Neural progenitor cell (in vitro differentiated cells): Measurements from ENCODE around the gene HDLBP. TPM values are rescaled to one million over a fixed set of nuclear protein-coding genes. Genes with fewer than 3 reads are reported as not detected.

Experiments
- DNase-seq: peaks from one replicate; pipeline ENCODE4 v3.0.0-alpha.2; 2016; ENCODE audit warnings: low spot score
- H2AFZ ChIP-seq: fragments of 200-600 bp; sonication (generic); replicated peaks from 2 replicates; pipeline ENCODE4 v1.6.1; 2016; ENCODE audit warnings: antibody characterized with exemption
- H3F3A ChIP-seq: fragments of 200-600 bp; sonication (generic); 2 replicates; pipeline ENCODE4 v1.6.1; 2016; ENCODE audit warnings: antibody characterized with exemption, low read depth
- H3K27ac ChIP-seq: fragments of 200-600 bp; sonication (generic); 2 replicates; pipeline ENCODE4 v1.5.1; 2016; ENCODE audit warnings: mild to moderate bottlenecking
- H3K27me3 ChIP-seq: fragments of 200-600 bp; sonication (generic); 2 replicates; pipeline ENCODE4 v1.6.1; 2016; ENCODE audit warnings: mild to moderate bottlenecking, moderate library complexity
- H3K36me3 ChIP-seq: fragments of 200-600 bp; sonication (generic); 2 replicates; pipeline ENCODE4 v1.5.1; 2016
- H3K4me1 ChIP-seq: fragments of 200-600 bp; sonication (generic); 2 replicates; pipeline ENCODE4 v1.6.1; 2016; ENCODE audit warnings: mixed run types
- H3K4me2 ChIP-seq: fragments of 200-600 bp; sonication (generic); 2 replicates; pipeline ENCODE4 v1.6.1; 2016
- H3K4me3 ChIP-seq: fragments of 200-600 bp; sonication (generic); 2 replicates; pipeline ENCODE4 v1.5.1; 2016
- H3K79me2 ChIP-seq: fragments of 200-600 bp; sonication (generic); 2 replicates; pipeline ENCODE4 v1.6.1; 2016; ENCODE audit warnings: low read depth
- H3K9ac ChIP-seq: fragments of 200-600 bp; sonication (generic); 2 replicates; pipeline ENCODE4 v1.6.1; 2016
- H3K9me3 ChIP-seq: fragments of 200-600 bp; sonication (generic); 2 replicates; pipeline ENCODE4 v1.5.1; 2016; ENCODE audit warnings: low read depth
- H4K20me1 ChIP-seq: fragments of 200-600 bp; sonication (generic); 2 replicates; pipeline ENCODE4 v1.6.1; 2016; ENCODE audit warnings: low read depth
- H3K27ac Mint-ChIP-seq: 3 replicates; pipeline ENCODE4 v1.8.0; 2021; ENCODE audit warnings: mixed read lengths
- H3K27me3 Mint-ChIP-seq: 2 replicates; pipeline ENCODE4 v1.8.0; 2022; ENCODE audit warnings: low read depth, mild to moderate bottlenecking, inconsistent platforms, moderate library complexity, mixed read lengths; ENCODE audit not compliant: insufficient read depth
- H3K36me3 Mint-ChIP-seq: 3 replicates; pipeline ENCODE4 v1.8.0; 2021; ENCODE audit warnings: mixed read lengths
- H3K4me1 Mint-ChIP-seq: 3 replicates; pipeline ENCODE4 v1.8.0; 2021; ENCODE audit warnings: mixed read lengths
- H3K4me3 Mint-ChIP-seq: 3 replicates; pipeline ENCODE4 v1.8.0; 2021; ENCODE audit warnings: mild to moderate bottlenecking, moderate library complexity, mixed read lengths
- H3K9me3 Mint-ChIP-seq: 3 replicates; pipeline ENCODE4 v1.8.0; 2020; ENCODE audit warnings: mixed read lengths
- EZH2 ChIP-seq: fragments of 200-600 bp; sonication (generic); IDR thresholded peaks from 2 replicates; pipeline ENCODE4 v1.6.1; 2017; ENCODE audit warnings: antibody characterized with exemption, mild to moderate bottlenecking, moderate library complexity
- EZH2phosphoT487 ChIP-seq: fragments of 200-600 bp; sonication (generic); IDR thresholded peaks from 2 replicates; pipeline ENCODE4 v1.6.1; 2017; ENCODE audit warnings: antibody characterized with exemption
- total RNA-seq: library from RNA; depleted of rRNA; stranded (reverse); fragments of >200 nt; gene quantifications from 2 replicates; pipeline ENCODE4 v1.2.3, GENCODE V29; 2015; ENCODE audit warnings: low replicate concordance
- TF ChIP-seq, protein P1 (sequence below): fragments of 200-600 bp; sonication (generic); IDR thresholded peaks from 2 replicates; pipeline ENCODE4 v1.5.1; 2017; ENCODE audit warnings: antibody characterized with exemption, mild to moderate bottlenecking

The HDLBP gene
- total RNA-seq, 1 donor from 2014 or later, result 251 TPM

DNA sequence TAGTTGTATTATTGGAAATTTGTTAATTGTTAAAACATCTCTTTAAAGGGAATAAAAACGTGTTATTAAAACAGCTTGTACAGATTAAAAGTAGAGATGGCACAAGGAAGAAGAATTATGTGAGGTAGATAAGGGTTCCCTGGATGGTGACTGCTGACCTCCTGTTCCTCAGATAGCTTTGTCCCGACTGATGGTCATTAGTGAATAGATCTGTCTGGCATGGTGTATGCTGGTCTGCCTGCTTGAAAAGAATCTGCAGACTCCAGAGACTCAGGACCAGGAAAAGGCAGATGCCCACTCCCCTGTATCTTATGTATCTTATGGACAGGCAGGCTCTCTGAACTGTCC lies 35.0 kb upstream of the HDLBP start:
- H3K27ac ChIP-seq, result no peak overlapping the region
- Mint-ChIP-seq H3K36me3 (peaks cover 17% of the 10 kb centered on the region), H3K9me3 (no peaks in the 10 kb centered on the region), H3K4me1 (peaks cover 7% of the 10 kb centered on the region), H3K4me3 (no peak overlapping the region), H3K27ac (no peak overlapping the region), H3K27me3 (no peaks in the 10 kb centered on the region)
- H3K9me3 ChIP-seq, result no peaks in the 10 kb centered on the region
- no peak overlapping the region for H3K4me2 ChIP-seq
- peaks cover 47% of the 10 kb centered on the region for H3F3A ChIP-seq
- H3K4me3 ChIP-seq, result no peak overlapping the region
- H3K36me3 ChIP-seq, result peaks cover 22% of the 10 kb centered on the region
- H3K9ac ChIP-seq, result no peak overlapping the region
- peaks cover 14% of the 10 kb centered on the region for H3K4me1 ChIP-seq
- H4K20me1 ChIP-seq, result peaks cover 31% of the 10 kb centered on the region
- TF ChIP-seq, protein P1, sequence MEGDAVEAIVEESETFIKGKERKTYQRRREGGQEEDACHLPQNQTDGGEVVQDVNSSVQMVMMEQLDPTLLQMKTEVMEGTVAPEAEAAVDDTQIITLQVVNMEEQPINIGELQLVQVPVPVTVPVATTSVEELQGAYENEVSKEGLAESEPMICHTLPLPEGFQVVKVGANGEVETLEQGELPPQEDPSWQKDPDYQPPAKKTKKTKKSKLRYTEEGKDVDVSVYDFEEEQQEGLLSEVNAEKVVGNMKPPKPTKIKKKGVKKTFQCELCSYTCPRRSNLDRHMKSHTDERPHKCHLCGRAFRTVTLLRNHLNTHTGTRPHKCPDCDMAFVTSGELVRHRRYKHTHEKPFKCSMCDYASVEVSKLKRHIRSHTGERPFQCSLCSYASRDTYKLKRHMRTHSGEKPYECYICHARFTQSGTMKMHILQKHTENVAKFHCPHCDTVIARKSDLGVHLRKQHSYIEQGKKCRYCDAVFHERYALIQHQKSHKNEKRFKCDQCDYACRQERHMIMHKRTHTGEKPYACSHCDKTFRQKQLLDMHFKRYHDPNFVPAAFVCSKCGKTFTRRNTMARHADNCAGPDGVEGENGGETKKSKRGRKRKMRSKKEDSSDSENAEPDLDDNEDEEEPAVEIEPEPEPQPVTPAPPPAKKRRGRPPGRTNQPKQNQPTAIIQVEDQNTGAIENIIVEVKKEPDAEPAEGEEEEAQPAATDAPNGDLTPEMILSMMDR, result no peak
- TF ChIP-seq EZH2phosphoT487 (no peak), EZH2 (no peak)
- no peak overlapping the region for H2AFZ ChIP-seq
- DNase-seq, result no peak
- no peaks in the 10 kb centered on the region for H3K79me2 ChIP-seq
- no peaks in the 10 kb centered on the region for H3K27me3 ChIP-seq

DNA sequence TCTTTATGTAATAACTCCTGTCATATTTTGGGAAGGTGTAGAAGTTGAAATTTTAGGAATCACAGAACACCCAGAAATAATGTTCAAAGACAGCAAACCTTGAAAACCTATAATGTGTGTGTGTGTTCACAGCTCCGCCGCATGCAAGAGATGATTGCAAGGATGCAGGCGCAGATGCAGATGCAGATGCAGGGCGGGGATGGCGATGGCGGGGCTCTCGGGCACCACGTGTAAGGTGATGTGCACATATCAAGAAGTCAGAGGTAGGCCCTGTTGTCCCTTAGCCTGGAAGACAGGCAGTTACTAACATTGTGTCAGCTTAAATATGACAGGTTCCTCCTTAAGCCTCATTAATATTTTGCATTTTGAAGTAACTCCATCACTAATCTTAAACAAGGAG lies 34.5 kb upstream of the HDLBP start:
- no peak overlapping the region for H3K4me2 ChIP-seq
- no peaks in the 10 kb centered on the region for H3K9me3 Mint-ChIP-seq
- H2AFZ ChIP-seq, result no peak overlapping the region
- H4K20me1 ChIP-seq, result peaks cover 28% of the 10 kb centered on the region
- TF ChIP-seq, protein P1, result no peak
- no peak for TF ChIP-seq EZH2
- TF ChIP-seq EZH2phosphoT487, result no peak
- peaks cover 24% of the 10 kb centered on the region for H3K36me3 ChIP-seq
- no peaks in the 10 kb centered on the region for H3K27me3 ChIP-seq
- H3K4me1 Mint-ChIP-seq, result peaks cover 6% of the 10 kb centered on the region
- H3K4me3 ChIP-seq, result no peak overlapping the region
- DNase-seq, result no peak
- no peaks in the 10 kb centered on the region for H3K27me3 Mint-ChIP-seq
- peaks cover 17% of the 10 kb centered on the region for H3K36me3 Mint-ChIP-seq
- no peak overlapping the region for H3K27ac Mint-ChIP-seq
- H3K79me2 ChIP-seq, result no peaks in the 10 kb centered on the region
- peaks cover 12% of the 10 kb centered on the region for H3K4me1 ChIP-seq
- no peaks in the 10 kb centered on the region for H3K9me3 ChIP-seq
- no peak overlapping the region for H3K9ac ChIP-seq
- H3F3A ChIP-seq, result peaks cover 43% of the 10 kb centered on the region
- no peak overlapping the region for H3K27ac ChIP-seq
- no peak overlapping the region for H3K4me3 Mint-ChIP-seq

DNA sequence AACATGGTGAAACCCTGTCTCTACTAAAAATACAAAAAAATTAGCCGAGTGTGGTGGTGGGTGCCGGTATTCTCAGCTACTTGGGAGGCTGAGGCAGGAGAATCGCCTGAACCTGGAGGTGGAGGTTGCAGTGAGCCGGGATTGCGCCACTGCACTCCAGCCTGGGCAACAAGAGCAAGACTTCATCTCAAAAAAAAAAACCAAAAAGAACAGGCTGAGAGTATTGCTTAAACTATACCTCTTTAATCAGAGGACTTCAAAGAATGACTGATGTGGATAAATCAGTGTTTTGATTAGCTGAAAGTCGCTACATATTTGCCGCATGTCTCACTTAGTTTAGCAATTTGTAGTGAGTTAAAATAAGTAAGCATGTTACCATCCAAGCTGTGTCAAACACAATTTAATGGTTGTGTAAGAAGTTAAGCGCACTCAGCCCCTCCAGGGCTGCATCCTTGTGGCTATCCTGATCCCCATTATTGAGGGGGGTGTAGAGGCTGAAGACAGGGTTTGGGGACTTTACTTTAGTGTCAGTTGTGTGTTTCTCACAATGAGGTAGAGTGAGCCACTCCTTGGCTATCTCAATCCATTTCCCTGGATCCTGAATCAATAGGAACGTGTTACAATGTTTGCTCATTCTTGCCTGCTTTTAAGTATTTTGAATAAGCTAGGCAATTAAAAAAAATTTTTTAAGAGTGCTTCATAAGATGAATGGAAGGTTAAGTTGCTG lies 29.6 kb upstream of the HDLBP start:
- Mint-ChIP-seq H3K36me3 (peaks cover 34% of the 10 kb centered on the region), H3K4me1 (no peaks in the 10 kb centered on the region), H3K4me3 (no peak overlapping the region)

More for the DNA sequence above, 29.6 kb upstream of the HDLBP start:
- no peak overlapping the region for H3K27ac ChIP-seq
- no peak overlapping the region for H3K27ac Mint-ChIP-seq
- peaks cover 17% of the 10 kb centered on the region for H4K20me1 ChIP-seq
- peaks cover 14% of the 10 kb centered on the region for H3K79me2 ChIP-seq
- H3F3A ChIP-seq, result peaks cover 5% of the 10 kb centered on the region
- H3K27me3 Mint-ChIP-seq, result no peaks in the 10 kb centered on the region
- H3K36me3 ChIP-seq, result peaks cover 48% of the 10 kb centered on the region
- no peak overlapping the region for H3K4me3 ChIP-seq
- no peak for DNase-seq
- no peaks in the 10 kb centered on the region for H3K9me3 ChIP-seq
- H3K9ac ChIP-seq, result no peak overlapping the region
- no peak overlapping the region for H3K4me2 ChIP-seq
- H2AFZ ChIP-seq, result no peak overlapping the region
- no peaks in the 10 kb centered on the region for H3K27me3 ChIP-seq
- no peaks in the 10 kb centered on the region for H3K9me3 Mint-ChIP-seq
- no peaks in the 10 kb centered on the region for H3K4me1 ChIP-seq
- no peak for TF ChIP-seq EZH2
- TF ChIP-seq, protein P1, result no peak
- no peak for TF ChIP-seq EZH2phosphoT487
